IMR-90 (cell line): ENCODE measurements around the gene VPS13A. TPM values are rescaled to one million over a fixed set of nuclear protein-coding genes. Genes with fewer than 3 reads are reported as not detected.

Experiments used
- ATAC-seq: fragments of 200-7000 bp; cut with Tn5 transposase; 2 replicates; pipeline ENCODE4 v1.9.1; 2020; ENCODE audit warnings: low read depth, mild to moderate bottlenecking, moderate library complexity
- BruUV-seq: library from RNA; stranded (reverse); fragments of 400-500 nt; replicated peaks from 2 replicates; lab custom pipeline; 2021; lab: Mats Ljungman, UMichigan
- CTCF ChIA-PET: fragments of 300-600 bp; formaldehyde crosslinking; extraction: SDS; loops from one replicate; lab custom pipeline; 2021; ENCODE audit warnings: antibody characterized with exemption; lab: Yijun Ruan, JAX
- POLR2A ChIA-PET: fragments of 300-600 bp; sonication (Branson Sonifier 250); formaldehyde crosslinking; loops from one replicate; lab custom pipeline; 2022; ENCODE audit warnings: antibody characterized with exemption; ENCODE audit not compliant: unreplicated experiment; lab: Charles Lee
- DNase-seq: peaks from one replicate; pipeline ENCODE4 v3.0.0; 2013
- H2AFZ ChIP-seq: replicated peaks from 2 replicates; pipeline ENCODE3; 2013; ENCODE audit warnings: low read length, mild to moderate bottlenecking; ENCODE audit not compliant: poor library complexity
- H2AK5ac ChIP-seq: 2 replicates; pipeline ENCODE4 v1.6.1; 2013; ENCODE audit warnings: low read depth, low read length, inconsistent platforms
- H2AK9ac ChIP-seq: replicated peaks from 2 replicates; pipeline ENCODE3; 2013; ENCODE audit warnings: mild to moderate bottlenecking, low read depth, low read length, moderate library complexity; ENCODE audit not compliant: poor library complexity
- H2BK120ac ChIP-seq: 2 replicates; pipeline ENCODE4 v1.6.1; 2013; ENCODE audit warnings: low read depth, low read length, inconsistent platforms
- H2BK15ac ChIP-seq: 3 replicates; pipeline ENCODE4 v1.6.1; 2013; ENCODE audit warnings: low read depth, low read length, inconsistent platforms
- H2BK20ac ChIP-seq: 2 replicates; pipeline ENCODE4 v1.6.1; 2013; ENCODE audit warnings: low read depth, mild to moderate bottlenecking, inconsistent platforms, low read length, moderate library complexity
- H2BK5ac ChIP-seq: 2 replicates; pipeline ENCODE4 v1.6.1; 2013; ENCODE audit warnings: mild to moderate bottlenecking, low read depth, low read length, inconsistent platforms; ENCODE audit not compliant: poor library complexity, severe bottlenecking
- H3K14ac ChIP-seq: replicated peaks from 2 replicates; pipeline ENCODE4 v1.6.1; 2013; ENCODE audit warnings: low read depth, low read length, inconsistent platforms
- H3K18ac ChIP-seq: 2 replicates; pipeline ENCODE4 v1.6.1; 2013; ENCODE audit warnings: low read depth, low read length, control low read depth
- H3K23ac ChIP-seq: 2 replicates; pipeline ENCODE4 v1.6.1; 2013; ENCODE audit warnings: low read depth, low read length, inconsistent platforms
- H3K27ac ChIP-seq: 2 replicates; pipeline ENCODE4 v1.5.1; 2013; ENCODE audit warnings: mild to moderate bottlenecking, control low read depth, low read length; ENCODE audit not compliant: insufficient read depth
- H3K27me3 ChIP-seq: 2 replicates; pipeline ENCODE4 v1.6.1; 2013; ENCODE audit warnings: low read length; ENCODE audit not compliant: control insufficient read depth, insufficient read depth
- H3K36me3 ChIP-seq: 2 replicates; pipeline ENCODE4 v1.6.1; 2013; ENCODE audit warnings: low read length, mixed read lengths; ENCODE audit not compliant: control insufficient read depth, insufficient read depth
- H3K4ac ChIP-seq: 2 replicates; pipeline ENCODE4 v1.6.1; 2013; ENCODE audit warnings: low read depth, low read length, inconsistent platforms
- H3K4me1 ChIP-seq: 2 replicates; pipeline ENCODE4 v1.6.1; 2013; ENCODE audit warnings: low read length, mixed read lengths; ENCODE audit not compliant: control insufficient read depth, insufficient read depth
- H3K4me2 ChIP-seq: 2 replicates; pipeline ENCODE4 v1.6.1; 2013; ENCODE audit warnings: low read depth, mild to moderate bottlenecking, control low read depth, low read length, moderate library complexity
- H3K4me3 ChIP-seq: 2 replicates; pipeline ENCODE4 v1.5.1; 2013; ENCODE audit warnings: low read depth, mild to moderate bottlenecking, control low read depth, low read length, moderate library complexity; ENCODE audit not compliant: insufficient read depth
- H3K56ac ChIP-seq: 2 replicates; pipeline ENCODE4 v1.6.1; 2013; ENCODE audit warnings: low read length, inconsistent platforms; ENCODE audit not compliant: insufficient read depth; ENCODE audit errors: extremely low read depth
- H3K79me1 ChIP-seq, 2 experiments: 2 replicates each; pipeline ENCODE4 v1.6.1; 2013; ENCODE audit warnings: low read length in 2 of 2, inconsistent platforms in 1 of 2, low read depth in 1 of 2
- H3K9ac ChIP-seq: 2 replicates; pipeline ENCODE4 v1.6.1; 2013; ENCODE audit warnings: low read depth, low read length, control low read depth
- H3K9me1 ChIP-seq: 2 replicates; pipeline ENCODE4 v1.6.1; 2013; ENCODE audit warnings: low read length, inconsistent platforms; ENCODE audit not compliant: insufficient read depth
- H3K9me3 ChIP-seq: 2 replicates; pipeline ENCODE4 v1.6.1; 2013; ENCODE audit warnings: low read length; ENCODE audit not compliant: control insufficient read depth, insufficient read depth
- H4K20me1 ChIP-seq: 2 replicates; pipeline ENCODE4 v1.6.1; 2013; ENCODE audit warnings: low read length, inconsistent platforms; ENCODE audit not compliant: insufficient read depth
- H4K5ac ChIP-seq: 2 replicates; pipeline ENCODE4 v1.6.1; 2013; ENCODE audit warnings: mild to moderate bottlenecking, low read depth, low read length, control low read depth
- H4K8ac ChIP-seq, 2 experiments: 2 replicates each; pipeline ENCODE4 v1.6.1; 2013; ENCODE audit warnings: low read depth in 2 of 2, low read length in 2 of 2, control low read depth in 1 of 2, inconsistent platforms in 1 of 2
- H4K91ac ChIP-seq: 2 replicates; pipeline ENCODE4 v1.6.1; 2013; ENCODE audit warnings: low read depth, low read length, inconsistent platforms; ENCODE audit not compliant: insufficient read depth
- BHLHE40 ChIP-seq: fragments of 150-350 bp; IDR thresholded peaks from 2 replicates; pipeline ENCODE4 v1.6.1; 2016; ENCODE audit warnings: mild to moderate bottlenecking, low read depth, low read length
- CEBPB ChIP-seq: IDR thresholded peaks from 2 replicates; pipeline ENCODE4 v1.6.1; 2012; ENCODE audit warnings: low read depth, low read length, improper control_type of control experiment
- CHD1 ChIP-seq: IDR thresholded peaks from 2 replicates; pipeline ENCODE4 v1.6.1; 2012; ENCODE audit warnings: low read depth, low read length, improper control_type of control experiment
- CTCF ChIP-seq: conservative IDR thresholded peaks from 2 replicates; pipeline ENCODE4 v1.5.1; 2012; ENCODE audit warnings: mild to moderate bottlenecking, low read depth, low read length, improper control_type of control experiment
- ELK1 ChIP-seq: fragments of 150-350 bp; IDR thresholded peaks from 2 replicates; pipeline ENCODE4 v1.6.1; 2016; ENCODE audit warnings: low read depth, mild to moderate bottlenecking, low read length, moderate library complexity, borderline replicate concordance
- FOS ChIP-seq: fragments of 150-350 bp; IDR thresholded peaks from 2 replicates; pipeline ENCODE4 v1.6.1; 2016; ENCODE audit warnings: low read depth, low read length
- MAFK ChIP-seq: IDR thresholded peaks from 2 replicates; pipeline ENCODE4 v1.6.1; 2012; ENCODE audit warnings: low read depth, low read length, improper control_type of control experiment
- MAZ ChIP-seq: IDR thresholded peaks from 2 replicates; pipeline ENCODE4 v1.6.1; 2012; ENCODE audit warnings: low read depth, mild to moderate bottlenecking, low read length, improper control_type of control experiment, moderate library complexity, borderline replicate concordance
- MXI1 ChIP-seq: IDR thresholded peaks from 2 replicates; pipeline ENCODE4 v1.6.1; 2012; ENCODE audit warnings: low read depth, mild to moderate bottlenecking, low read length, moderate library complexity, borderline replicate concordance
- NFE2L2 ChIP-seq: fragments of 150-350 bp; IDR thresholded peaks from 2 replicates; pipeline ENCODE4 v1.6.1; 2016; ENCODE audit warnings: low read depth, mild to moderate bottlenecking, low read length
- RAD21 ChIP-seq: IDR thresholded peaks from 2 replicates; pipeline ENCODE4 v1.6.1; 2012; ENCODE audit warnings: low read length, improper control_type of control experiment
- RCOR1 ChIP-seq: IDR thresholded peaks from 2 replicates; pipeline ENCODE4 v1.6.1; 2012; ENCODE audit warnings: mild to moderate bottlenecking, low read length, improper control_type of control experiment; ENCODE audit not compliant: insufficient replicate concordance
- RFX5 ChIP-seq: IDR thresholded peaks from 2 replicates; pipeline ENCODE4 v1.8.0; 2012; ENCODE audit warnings: low read depth, mild to moderate bottlenecking, low read length, moderate library complexity
- SMC3 ChIP-seq: fragments of 150-350 bp; IDR thresholded peaks from 2 replicates; pipeline ENCODE4 v1.6.1; 2016; ENCODE audit warnings: low read depth, mild to moderate bottlenecking, antibody characterized with exemption, low read length, moderate library complexity
- WGBS, 2 experiments: methylation state at CpG; one replicate each; pipeline versions ENCODE4 v1.1.5 to v1.1.7; 2013; ENCODE audit warnings: missing lambda C conversion rate in 2 of 2; ENCODE audit not compliant: insufficient read length in 1 of 2; ENCODE audit errors: extremely low coverage in 2 of 2; 5-methylcytosine and 5-hydroxymethylcytosine counted together
- dilution Hi-C: fragments of 300-500 bp; cut with HindIII; formaldehyde crosslinking; loops from one replicate; pipeline ENCODE4 v1.14.3; 2018; ENCODE audit warnings: low sequenced_read_pairs; ENCODE audit not compliant: unreplicated experiment
- in situ Hi-C: fragments of 300-500 bp; cut with MboI; formaldehyde crosslinking; loops from 3 replicates; pipeline ENCODE4 v1.14.3; 2019; ENCODE audit warnings: low sequenced_read_pairs, inconsistent platforms, mixed read lengths
- intact Hi-C: fragments of 100-400 bp; cut with micrococcal nuclease; formaldehyde crosslinking; loops from 2 replicates; pipeline ENCODE4 v1.10.0; 2022
- polyA plus RNA-seq, 3 experiments: library from polyadenylated mRNA; depleted of rRNA; stranded (reverse); fragments of >200 nt; gene quantifications; 2 replicates each; pipeline ENCODE4 v1.2.3, GENCODE V29; 2012; ENCODE audit warnings: low replicate concordance in 1 of 3
- total RNA-seq: library from RNA; depleted of rRNA; stranded (reverse); fragments of >200 nt; gene quantifications from 2 replicates; pipeline ENCODE4 v1.2.3, GENCODE V29; 2012

Gene VPS13A
- total and polyA plus RNA-seq, 2 of the 4 experiments (the other 2 are of a cell fraction) = 10.4 to 26.5 TPM

GRCh38 chr9:77392328-77392727 is 215.0 kb downstream of the VPS13A start:
- ChIA-PET POLR2A (no interaction called here), CTCF (no interaction called here)
- no peaks in the 10 kb centered on the region for H4K20me1 ChIP-seq
- no peak overlapping the region for H2AK9ac ChIP-seq
- in situ Hi-C loops = no loop called here
- H3K9me1 ChIP-seq = no peaks in the 10 kb centered on the region
- H3K36me3 ChIP-seq = peaks cover 3% of the 10 kb centered on the region; the same call in 1 of the 2 replicates
- H3K27me3 ChIP-seq = no peaks in the 10 kb centered on the region
- H2BK15ac ChIP-seq = no peak overlapping the region
- H2AK5ac ChIP-seq = no peak overlapping the region
- ATAC-seq (no peak), DNase-seq (no peak)
- dilution Hi-C loops = no loop called here
- H2BK5ac ChIP-seq = no peak overlapping the region
- no TSS peak for BruUV-seq
- no peak overlapping the region for H2AFZ ChIP-seq
- no peak overlapping the region for H2BK20ac ChIP-seq
- H2BK120ac ChIP-seq = no peak overlapping the region
- H3K4me3 ChIP-seq = no peak overlapping the region
- intact Hi-C loops = no loop called here
- no peak overlapping the region for H3K18ac ChIP-seq
- H3K27ac ChIP-seq = no peak overlapping the region
- no peak overlapping the region for H3K4me2 ChIP-seq
- H4K5ac ChIP-seq = no peak overlapping the region
- no peak overlapping the region for H3K9ac ChIP-seq
- TF ChIP-seq RAD21 (no peak), CHD1 (no peak), MXI1 (no peak), NFE2L2 (no peak), MAZ (no peak), CTCF (no peak), MAFK (no peak), RCOR1 (no peak), CEBPB (no peak), BHLHE40 (no peak), FOS (no peak), RFX5 (no peak), SMC3 (no peak), ELK1 (no peak)
- no peaks in the 10 kb centered on the region for H3K4me1 ChIP-seq
- no peaks in the 10 kb centered on the region for H3K79me1 ChIP-seq
- no peak overlapping the region for H4K91ac ChIP-seq
- no peak overlapping the region for H3K23ac ChIP-seq
- H3K4ac ChIP-seq = no peak overlapping the region
- H3K14ac ChIP-seq = no peak overlapping the region
- H4K8ac ChIP-seq = no peak overlapping the region
- no CpG with 5 or more reads among the region's 7 CpGs for WGBS, 2 experiments
- H3K9me3 ChIP-seq = no peaks in the 10 kb centered on the region
- H3K56ac ChIP-seq = no peak overlapping the region
